HepG2 (cell line): ENCODE data around the gene GRIK4. TPM values are rescaled to one million over a fixed set of nuclear protein-coding genes. Genes with fewer than 3 reads are reported as not detected.

Experiments used
- ATAC-seq: fragments of 200-7000 bp; cut with Tn5 transposase; 3 replicates; pipeline ENCODE4 v1.9.1; 2020; ENCODE audit warnings: mild to moderate bottlenecking, moderate library complexity
- BruUV-seq: library from RNA; stranded (reverse); fragments of 400-500 nt; replicated peaks from 2 replicates; lab custom pipeline; 2021; lab: Mats Ljungman, UMichigan
- CTCF ChIA-PET: fragments of 300-600 bp; formaldehyde crosslinking; extraction: SDS; loops from one replicate; lab custom pipeline; 2021; ENCODE audit warnings: low total read pairs, inconsistent platforms, low intra/inter-chr PET ratio; lab: Yijun Ruan, JAX
- POLR2A ChIA-PET: fragments of 350-600 bp; sonication (Branson Sonifier 250); formaldehyde crosslinking; loops from one replicate; lab custom pipeline; 2020; ENCODE audit warnings: antibody characterized with exemption, inconsistent platforms; lab: Yijun Ruan, JAX
- DNase-seq: peaks from one replicate; pipeline ENCODE4 v3.0.0-alpha.2; 2015; ENCODE audit warnings: low spot score
- FAIRE-seq: peaks from 3 replicates; lab custom pipeline; 2011; peaks lifted over from hg19 to GRCh38; lab: Jason Lieb, UNC
- H2AFZ ChIP-seq: one replicate; pipeline ENCODE4 v1.6.1; 2011; ENCODE audit warnings: low read length, inconsistent platforms
- H3K27ac ChIP-seq: fragments of 300-600 bp; 3 replicates; pipeline ENCODE4 v1.8.0; 2011; ENCODE audit warnings: mixed run types, mild to moderate bottlenecking, mixed read lengths, low read length, inconsistent platforms; ENCODE audit not compliant: insufficient read depth; ENCODE audit errors: extremely low read length
- H3K27me3 ChIP-seq, 2 experiments: fragments of 200-600 bp in 1 of 2; 2 replicates in 1 of 2; 3 replicates in 1 of 2; pipeline versions ENCODE4 v1.6.0 to v1.8.0; 2011; ENCODE audit warnings: low read length in 2 of 2, mild to moderate bottlenecking in 2 of 2, moderate library complexity in 2 of 2, inconsistent platforms in 1 of 2; ENCODE audit not compliant: insufficient read depth in 2 of 2, control insufficient read depth in 1 of 2
- H3K36me3 ChIP-seq, 2 experiments: fragments of 200-600 bp in 1 of 2; replicated peaks in 1 of 2; 2 replicates in 1 of 2; 3 replicates in 1 of 2; pipeline versions ENCODE4 v1.5.1 to v1.8.0; 2011; ENCODE audit warnings: low read length in 2 of 2, inconsistent platforms in 1 of 2; ENCODE audit not compliant: insufficient read depth in 2 of 2, control insufficient read depth in 1 of 2
- H3K4me1 ChIP-seq: 2 replicates; pipeline ENCODE4 v1.5.1; 2012; ENCODE audit warnings: low read length, inconsistent platforms; ENCODE audit not compliant: insufficient read depth
- H3K4me2 ChIP-seq: 2 replicates; pipeline ENCODE4 v1.6.0; 2011; ENCODE audit warnings: low read depth, low read length, inconsistent platforms
- H3K4me3 ChIP-seq, 3 experiments: fragments of 200-600 bp in 1 of 3; sonication (generic), shearing (Covaris generic) in 1 of 3; replicated peaks in 1 of 3; 2 replicates each; pipeline ENCODE4 v1.5.1; 2011 to 2016; ENCODE audit warnings: low read length in 3 of 3, inconsistent platforms in 2 of 3, low read depth in 2 of 3, mild to moderate bottlenecking in 2 of 3, control low read depth in 1 of 3, mixed read lengths in 1 of 3; ENCODE audit not compliant: insufficient read depth in 1 of 3
- H3K79me2 ChIP-seq: one replicate; pipeline ENCODE4 v1.6.1; 2011; ENCODE audit warnings: low read length, inconsistent platforms; ENCODE audit not compliant: insufficient read depth
- H3K9ac ChIP-seq: 2 replicates; pipeline ENCODE4 v1.6.0; 2011; ENCODE audit warnings: mild to moderate bottlenecking, low read depth, low read length, inconsistent platforms; ENCODE audit not compliant: insufficient read depth
- H3K9me3 ChIP-seq: 2 replicates; pipeline ENCODE4 v1.5.1; 2012; ENCODE audit warnings: mild to moderate bottlenecking, low read length
- H4K20me1 ChIP-seq: 2 replicates; pipeline ENCODE4 v1.6.0; 2011; ENCODE audit warnings: inconsistent platforms, mild to moderate bottlenecking, low read length, moderate library complexity; ENCODE audit not compliant: insufficient read depth
- ATF7 ChIP-seq, 2 experiments: fragments of 450-650 bp in 1 of 2; sonication (generic) in 1 of 2; formaldehyde crosslinking in 1 of 2; IDR thresholded peaks; 2 replicates each; pipeline versions ENCODE4 v1.4.0 to v1.6.1; 2016 to 2020; ENCODE audit warnings: antibody characterized with exemption in 1 of 2, mild to moderate bottlenecking in 1 of 2, missing genetic modification reagents in 1 of 2
- CEBPB ChIP-seq: IDR thresholded peaks from 2 replicates; pipeline ENCODE4 v1.6.1; 2011; ENCODE audit warnings: low read depth, low read length, improper control_type of control experiment, borderline replicate concordance
- CREB1 ChIP-seq, 2 experiments: fragments of 450-650 bp in 1 of 2; IDR thresholded peaks; 2 replicates each; pipeline ENCODE4 v1.6.1; 2016 to 2017; ENCODE audit warnings: control low read depth in 1 of 2, mild to moderate bottlenecking in 1 of 2, missing compliant biosample characterization in 1 of 2, missing genetic modification characterization in 1 of 2
- ERF ChIP-seq: IDR thresholded peaks from 2 replicates; pipeline ENCODE4 v1.6.1; 2018; ENCODE audit warnings: missing biosample characterization, missing genetic modification reagents
- GATAD1 ChIP-seq: IDR thresholded peaks from 2 replicates; pipeline ENCODE4 v1.6.1; 2016; ENCODE audit warnings: missing genetic modification reagents, missing compliant biosample characterization
- ISX ChIP-seq: sonication (generic); formaldehyde crosslinking; conservative IDR thresholded peaks from 2 replicates; pipeline ENCODE4 v1.5.0; 2020; ENCODE audit warnings: missing genetic modification reagents
- NCOA2 ChIP-seq: sonication (generic); formaldehyde crosslinking; IDR thresholded peaks from 2 replicates; pipeline ENCODE4 v1.8.0; 2022; ENCODE audit warnings: inconsistent platforms
- SP2 ChIP-seq: sonication (generic); formaldehyde crosslinking; IDR thresholded peaks from 2 replicates; pipeline ENCODE4 v1.5.1; 2020; ENCODE audit warnings: mild to moderate bottlenecking, missing genetic modification reagents
- U2AF1 ChIP-seq: fragments of 200-400 bp; formaldehyde crosslinking; optimal IDR thresholded peaks from 2 replicates; pipeline ENCODE3; 2017; ENCODE audit warnings: mild to moderate bottlenecking, low read depth, low read length
- ZFYVE20 ChIP-seq: sonication (generic); formaldehyde crosslinking; IDR thresholded peaks from 2 replicates; pipeline ENCODE4 v1.8.0; 2023; ENCODE audit warnings: low read depth, mild to moderate bottlenecking, moderate library complexity, missing genetic modification reagents, borderline replicate concordance
- ZSCAN29 ChIP-seq: sonication (generic); formaldehyde crosslinking; conservative IDR thresholded peaks from 2 replicates; pipeline ENCODE4 v1.4.0; 2020; ENCODE audit warnings: mild to moderate bottlenecking, missing genetic modification reagents
- WGBS: methylation state at CpG from one replicate; pipeline ENCODE4 v1.1.6; 2017; ENCODE audit warnings: low lambda C conversion rate; 5-methylcytosine and 5-hydroxymethylcytosine counted together
- in situ Hi-C: cut with HindIII; loops from 2 replicates; pipeline ENCODE4 v1.10.0; 2017; ENCODE audit warnings: low pct_unique_long_range_greater_than_20kb; ENCODE audit not compliant: extremely low pct_ligation_motif_present
- intact Hi-C: fragments of 100-400 bp; cut with micrococcal nuclease; formaldehyde crosslinking; loops from one replicate; pipeline ENCODE4 v1.10.0; 2022; ENCODE audit not compliant: unreplicated experiment
- polyA plus RNA-seq, 8 experiments: library from polyadenylated mRNA; depleted of rRNA in 3 of 8; stranded (reverse) in 7 of 8; unstranded in 1 of 8; fragments of >200 nt; fragmentation: Illumina TruSeq in 4 of 8; extraction: Trizol in 4 of 8; gene quantifications; 2 replicates each; pipeline versions ENCODE4 v1.2.1 to v1.2.3, GENCODE V29; 2011 to 2016; ENCODE audit warnings: low read depth in 4 of 8, missing spikeins in 1 of 8, mixed read lengths in 1 of 8; ENCODE audit not compliant: insufficient read depth in 1 of 8
- total RNA-seq, 5 experiments: library from RNA; depleted of rRNA; stranded (reverse); fragments of >200 nt; fragmentation: Illumina TruSeq; extraction: Trizol; gene quantifications; 2 replicates each; pipeline ENCODE4 v1.2.3, GENCODE V29; 2016; ENCODE audit warnings: low read depth in 1 of 5

The GRIK4 gene
- total and polyA plus RNA-seq, 2 of the 13 experiments (the other 11 are each of a cell fraction or from before 2014, with no cell fraction given): 0.04 to 0.07 TPM

GRCh38 chr11:120875986-120876385, 364.4 kb downstream of the GRIK4 start:
- Histone ChIP-seq H3K9ac (no peak overlapping the region), H3K79me2 (no peaks in the 10 kb centered on the region), H3K27ac (no peak overlapping the region), H3K27me3 (no peaks in the 10 kb centered on the region; a peak in 2 of 5 replicates), H3K36me3 (no peaks in the 10 kb centered on the region), H3K9me3 (no peaks in the 10 kb centered on the region), H3K4me1 (peaks cover 10% of the 10 kb centered on the region), H4K20me1 (no peaks in the 10 kb centered on the region), H3K4me3 (no peak overlapping the region), H2AFZ (no peak overlapping the region), H3K4me2 (no peak overlapping the region)
- DNase-seq (no peak), ATAC-seq (no peak), FAIRE-seq (no peak)
- in situ Hi-C loops (no loop called here), intact Hi-C loops (no loop called here)
- ChIA-PET CTCF (no interaction called here), POLR2A (no interaction called here)
- 12% methylated on average over 1 of the region's 1 CpG for WGBS
- no TSS peak for BruUV-seq
- 0 out of 2 replicates have a peak, but pooled peaks have one; percentile 5 for TF ChIP-seq ATF7 (IDR thresholded peaks at IDR 0.05)
- no peak for TF ChIP-seq ATF7 (CRISPR knock-in tag; IDR thresholded peaks at IDR 0.05)
- TF ChIP-seq CREB1 (IDR thresholded peaks at IDR 0.05): peak; percentile 87
- TF ChIP-seq CREB1 (CRISPR knock-in tag; IDR thresholded peaks at IDR 0.05): no peak
- TF ChIP-seq CEBPB: 0 out of 2 replicates have a peak, but pooled peaks have one; percentile 25
- TF ChIP-seq SP2 (CRISPR knock-in tag): no peak

- no peak overlapping the region for H3K4me2 ChIP-seq
- no peak overlapping the region for H3K27ac ChIP-seq
- no TSS peak for BruUV-seq
- no peaks in the 10 kb centered on the region for H3K36me3 ChIP-seq
- intact Hi-C loops: no loop called here
- no peak overlapping the region for H3K9ac ChIP-seq
- TF ChIP-seq ZSCAN29 (CRISPR knock-in tag) (no peak), ERF (no peak), ZFYVE20 (CRISPR knock-in tag) (no peak), ISX (CRISPR knock-in tag) (no peak), GATAD1 (CRISPR knock-in tag) (no peak), NCOA2 (CRISPR knock-in tag) (no peak), U2AF1 (no peak)
- H3K27me3 ChIP-seq: peaks cover 1 to 2% of the 10 kb centered on the region in 2 experiments; a peak in 2 of 5 replicates
- no peaks in the 10 kb centered on the region for H3K9me3 ChIP-seq
- 52% methylated on average over 5 of the region's 10 CpGs for WGBS
- FAIRE-seq: no peak
- no peak for ATAC-seq
- H3K79me2 ChIP-seq: no peaks in the 10 kb centered on the region
- in situ Hi-C loops: no loop called here
- H3K4me1 ChIP-seq: peaks cover 10% of the 10 kb centered on the region
- no peak for DNase-seq
- H4K20me1 ChIP-seq: no peaks in the 10 kb centered on the region
- no peak overlapping the region for H2AFZ ChIP-seq
- POLR2A ChIA-PET: no interaction called here
- H3K4me3 ChIP-seq: no peak overlapping the region
- CTCF ChIA-PET: no interaction called here
Observed at GRCh38 chr11:120877746-120878365, 366.3 kb downstream of the GRIK4 start.
